ENCODE results near the gene ERC1.

The ERC1 gene

DNA sequence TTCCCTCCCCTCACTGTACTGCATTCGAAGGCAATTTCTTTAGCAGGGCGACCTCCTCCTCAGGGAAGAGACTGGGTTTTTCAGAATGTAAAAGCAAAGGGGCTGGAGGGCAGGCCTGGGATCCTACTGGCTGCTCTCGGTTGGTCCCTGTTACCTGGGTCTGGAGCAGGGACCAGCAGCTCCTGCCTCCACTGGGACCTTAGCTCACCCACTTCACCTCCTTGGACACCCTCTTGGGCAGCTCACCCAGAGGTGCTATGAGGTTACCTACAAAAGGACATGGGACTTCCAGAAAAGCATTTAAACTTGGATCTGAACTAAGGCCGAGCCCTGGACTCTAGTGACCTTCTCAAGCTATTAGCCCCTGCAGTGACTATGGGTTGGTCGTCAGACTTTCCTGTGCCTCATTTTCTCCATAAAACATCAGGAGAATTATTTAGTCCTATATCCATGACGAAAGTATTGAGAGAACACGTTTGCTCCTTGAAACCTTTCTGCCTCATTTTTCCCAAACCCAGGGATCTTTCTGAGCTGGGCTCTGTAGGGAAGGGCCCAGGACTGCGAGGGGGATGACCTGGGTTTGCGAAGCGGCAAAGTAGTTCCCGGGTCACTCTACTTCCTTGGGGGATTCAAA lies 538.3 kb downstream of the ERC1 start:
- no peaks in the 10 kb centered on the region; the same call in 1 of the 2 replicates for H4K20me1 ChIP-seq (ENCODE audit: control insufficient read depth, insufficient read depth, low read depth, low read length)
- H3K27ac ChIP-seq (ENCODE audit: low read depth, low read length), result no peak overlapping the region
- peaks cover 41% of the 10 kb centered on the region for H3K4me1 ChIP-seq (ENCODE audit: control insufficient read depth, low read length)
- TF ChIP-seq, protein P1, sequence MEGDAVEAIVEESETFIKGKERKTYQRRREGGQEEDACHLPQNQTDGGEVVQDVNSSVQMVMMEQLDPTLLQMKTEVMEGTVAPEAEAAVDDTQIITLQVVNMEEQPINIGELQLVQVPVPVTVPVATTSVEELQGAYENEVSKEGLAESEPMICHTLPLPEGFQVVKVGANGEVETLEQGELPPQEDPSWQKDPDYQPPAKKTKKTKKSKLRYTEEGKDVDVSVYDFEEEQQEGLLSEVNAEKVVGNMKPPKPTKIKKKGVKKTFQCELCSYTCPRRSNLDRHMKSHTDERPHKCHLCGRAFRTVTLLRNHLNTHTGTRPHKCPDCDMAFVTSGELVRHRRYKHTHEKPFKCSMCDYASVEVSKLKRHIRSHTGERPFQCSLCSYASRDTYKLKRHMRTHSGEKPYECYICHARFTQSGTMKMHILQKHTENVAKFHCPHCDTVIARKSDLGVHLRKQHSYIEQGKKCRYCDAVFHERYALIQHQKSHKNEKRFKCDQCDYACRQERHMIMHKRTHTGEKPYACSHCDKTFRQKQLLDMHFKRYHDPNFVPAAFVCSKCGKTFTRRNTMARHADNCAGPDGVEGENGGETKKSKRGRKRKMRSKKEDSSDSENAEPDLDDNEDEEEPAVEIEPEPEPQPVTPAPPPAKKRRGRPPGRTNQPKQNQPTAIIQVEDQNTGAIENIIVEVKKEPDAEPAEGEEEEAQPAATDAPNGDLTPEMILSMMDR (IDR thresholded peaks at IDR 0.05; ENCODE audit: low read depth, low read length, poor library complexity, severe bottlenecking), result no peak
- no peak for TF ChIP-seq EZH2phosphoT487 (IDR thresholded peaks at IDR 0.05; ENCODE audit: borderline replicate concordance, low read length)
- H3K9me2 ChIP-seq (replicated peaks; ENCODE audit: control insufficient read depth, low read length), result no peaks in the 10 kb centered on the region
- H3K27me3 ChIP-seq (ENCODE audit: control insufficient read depth, low read length), result peaks cover 66% of the 10 kb centered on the region
- H3K9me3 ChIP-seq (ENCODE audit: control insufficient read depth, insufficient read depth, low read length), result no peaks in the 10 kb centered on the region
- H3K4me2 ChIP-seq (ENCODE audit: low read length), result peak overlapping the region; percentile 45
- H3F3A ChIP-seq (ENCODE audit: control insufficient read depth, insufficient read depth), result peaks cover 6% of the 10 kb centered on the region
- no peaks in the 10 kb centered on the region for H3K36me3 ChIP-seq (ENCODE audit: control insufficient read depth, low read length)
- no peaks in the 10 kb centered on the region for H3K79me2 ChIP-seq (ENCODE audit: control insufficient read depth, low read length)
- H3K4me3 ChIP-seq (ENCODE audit: low read length), result peak overlapping the region; percentile 31; the same call in 1 of the 2 replicates

DNA sequence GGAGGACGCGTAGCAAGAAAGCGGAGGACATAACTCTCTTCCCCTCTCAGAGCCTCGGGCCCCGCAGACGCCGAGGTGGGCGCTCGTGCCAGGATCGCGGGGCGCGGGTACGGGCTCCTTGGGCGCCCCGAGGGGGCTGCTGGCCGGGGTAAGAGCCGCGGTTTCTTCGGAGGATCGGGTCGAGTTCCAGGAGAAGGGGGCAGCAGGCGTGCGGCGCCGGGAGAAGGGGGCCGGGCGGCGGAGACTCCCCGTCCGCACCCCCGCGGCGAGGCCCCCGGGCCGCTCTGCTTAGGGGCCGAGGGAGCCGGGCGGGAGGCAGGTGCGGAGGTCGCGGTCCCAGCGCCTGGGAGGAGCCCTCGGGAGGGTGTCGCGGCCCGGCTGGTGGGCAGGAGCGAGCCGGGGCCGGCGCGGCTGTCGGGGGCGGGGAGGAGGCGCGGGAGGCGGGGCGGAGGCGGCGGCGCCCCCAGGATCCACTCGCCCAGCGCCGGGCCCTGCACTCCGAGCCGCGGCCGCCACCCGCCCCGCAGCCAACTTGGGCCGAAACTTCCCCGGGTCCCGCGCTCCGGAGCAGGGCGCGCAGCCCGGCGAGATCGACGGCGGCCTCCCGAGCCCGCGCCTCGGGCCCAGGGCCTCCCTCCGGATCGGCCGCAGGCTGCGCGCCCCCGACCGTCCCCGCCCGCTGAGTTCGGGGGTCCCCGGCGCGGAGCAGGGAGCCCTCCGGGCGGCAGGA lies 539.0 kb downstream of the ERC1 start:
- peak overlapping the region; percentile 45 for H3K4me2 ChIP-seq (ENCODE audit: low read length)
- TF ChIP-seq, protein P1 (IDR thresholded peaks at IDR 0.05; ENCODE audit: low read depth, low read length, poor library complexity, severe bottlenecking), result no peak
- TF ChIP-seq EZH2phosphoT487 (IDR thresholded peaks at IDR 0.05; ENCODE audit: borderline replicate concordance, low read length), result peak; percentile 90; the same call in 1 of the 2 replicates
- H3K9me2 ChIP-seq (replicated peaks; ENCODE audit: control insufficient read depth, low read length), result no peaks in the 10 kb centered on the region
- peak overlapping the region; percentile 31 for H3K4me3 ChIP-seq (ENCODE audit: low read length)
- no peaks in the 10 kb centered on the region for H3K9me3 ChIP-seq (ENCODE audit: control insufficient read depth, insufficient read depth, low read length)
- peaks cover 6% of the 10 kb centered on the region for H3F3A ChIP-seq (ENCODE audit: control insufficient read depth, insufficient read depth)
- no peaks in the 10 kb centered on the region for H3K79me2 ChIP-seq (ENCODE audit: control insufficient read depth, low read length)
- peaks cover 70% of the 10 kb centered on the region for H3K27me3 ChIP-seq (ENCODE audit: control insufficient read depth, low read length)
- peaks cover 46% of the 10 kb centered on the region for H3K4me1 ChIP-seq (ENCODE audit: control insufficient read depth, low read length)
- no peaks in the 10 kb centered on the region; the same call in 1 of the 2 replicates for H4K20me1 ChIP-seq (ENCODE audit: control insufficient read depth, insufficient read depth, low read depth, low read length)
- no peak overlapping the region for H3K27ac ChIP-seq (ENCODE audit: low read depth, low read length)
- H3K36me3 ChIP-seq (ENCODE audit: control insufficient read depth, low read length), result no peaks in the 10 kb centered on the region

DNA sequence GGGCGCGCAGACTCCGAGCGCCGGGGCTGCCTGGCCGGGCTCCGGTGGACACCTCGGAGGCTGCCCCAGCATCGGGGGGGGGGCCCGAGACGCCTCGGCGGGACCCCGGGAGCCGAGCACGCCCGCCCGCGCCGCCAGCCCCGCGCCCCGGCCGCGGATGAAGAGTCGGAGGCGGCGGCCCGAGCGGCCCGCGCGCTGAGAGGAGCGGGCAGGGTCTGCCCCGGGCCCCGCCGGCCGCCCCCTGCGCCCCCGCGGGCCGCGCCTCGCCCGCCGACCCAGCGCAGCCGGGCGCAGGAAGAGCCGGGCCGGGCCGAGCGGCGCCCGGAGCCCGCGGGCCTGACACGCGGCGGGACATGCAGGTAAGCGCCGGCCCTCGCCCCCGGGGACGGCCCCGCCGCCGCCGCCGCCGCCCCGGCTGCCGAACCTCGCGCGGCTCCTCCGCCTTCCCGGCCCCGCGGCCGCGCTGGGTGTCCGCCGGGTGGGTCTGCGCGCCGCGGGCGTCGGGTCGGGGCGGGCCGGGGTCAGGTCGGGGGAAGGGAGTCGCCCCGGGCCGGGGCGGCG lies 539.6 kb downstream of the ERC1 start:
- H3K4me2 ChIP-seq (ENCODE audit: low read length), result peak overlapping the region; percentile 49
- H3K27ac ChIP-seq (ENCODE audit: low read depth, low read length), result no peak overlapping the region
- no peaks in the 10 kb centered on the region for H3K36me3 ChIP-seq (ENCODE audit: control insufficient read depth, low read length)
- peaks cover 45% of the 10 kb centered on the region for H3K4me1 ChIP-seq (ENCODE audit: control insufficient read depth, low read length)
- TF ChIP-seq, protein P1 (IDR thresholded peaks at IDR 0.05; ENCODE audit: low read depth, low read length, poor library complexity, severe bottlenecking), result no peak
- no peak for TF ChIP-seq EZH2phosphoT487 (IDR thresholded peaks at IDR 0.05; ENCODE audit: borderline replicate concordance, low read length)
- H4K20me1 ChIP-seq (ENCODE audit: control insufficient read depth, insufficient read depth, low read depth, low read length), result no peaks in the 10 kb centered on the region; the same call in 1 of the 2 replicates
- H3K27me3 ChIP-seq (ENCODE audit: control insufficient read depth, low read length), result peaks cover 68% of the 10 kb centered on the region
- H3K9me2 ChIP-seq (replicated peaks; ENCODE audit: control insufficient read depth, low read length), result no peaks in the 10 kb centered on the region
- peak overlapping the region; percentile 31 for H3K4me3 ChIP-seq (ENCODE audit: low read length)
- no peaks in the 10 kb centered on the region for H3K9me3 ChIP-seq (ENCODE audit: control insufficient read depth, insufficient read depth, low read length)
- H3K79me2 ChIP-seq (ENCODE audit: control insufficient read depth, low read length), result no peaks in the 10 kb centered on the region
- peaks cover 6% of the 10 kb centered on the region for H3F3A ChIP-seq (ENCODE audit: control insufficient read depth, insufficient read depth)

Data from DOHH2 (cell line).